ENCODE results near the gene TRNT1. TPM values are rescaled to one million over a fixed set of nuclear protein-coding genes. Genes with fewer than 3 reads are reported as not detected.

The TRNT1 gene
- total RNA-seq, 2 experiments from 2014 or later: 33.4 to 33.6 TPM

DNA sequence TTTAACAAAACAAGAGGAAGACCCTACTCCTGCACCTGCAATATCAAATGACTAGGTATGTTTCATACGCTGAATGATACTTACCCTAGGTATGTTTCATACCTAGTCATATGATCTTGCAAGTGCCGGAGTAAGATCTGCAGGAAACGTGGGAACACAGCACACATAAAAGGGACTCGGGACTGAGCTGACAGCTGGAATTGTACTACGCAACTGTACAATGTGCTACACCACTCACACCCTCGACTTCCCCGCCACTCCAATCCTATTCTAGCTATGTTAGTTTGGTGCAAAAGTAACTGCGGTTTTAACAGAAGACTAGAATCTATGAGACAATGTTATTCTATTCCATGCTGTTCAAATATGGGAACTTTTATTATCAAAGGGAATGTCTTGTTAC lies 30.7 kb downstream of the TRNT1 start:
- no peaks in the 10 kb centered on the region for H3K9me3 Mint-ChIP-seq (ENCODE audit: insufficient read depth)
- no peak overlapping the region for H3K4me3 Mint-ChIP-seq
- no peaks in the 10 kb centered on the region for H3K27me3 Mint-ChIP-seq (ENCODE audit: low read depth)
- ChIA-PET CTCF (interaction anchor here (2.9 kb wide), 1 partner anchor 14 kb away, joined by 12 read pairs; no protein-coding TSS in a partner anchor), POLR2A (interaction anchor here (1.0 kb wide), 1 partner anchor 15 kb away, joined by 3 read pairs; no protein-coding TSS in a partner anchor)
- H3K4me1 Mint-ChIP-seq (ENCODE audit: low read depth): peaks cover 4% of the 10 kb centered on the region
- ATAC-seq (no peak), DNase-seq (no peak)
- H3K27ac Mint-ChIP-seq: no peak overlapping the region
- H3K36me3 Mint-ChIP-seq (ENCODE audit: low read depth): peaks cover 68% of the 10 kb centered on the region

DNA sequence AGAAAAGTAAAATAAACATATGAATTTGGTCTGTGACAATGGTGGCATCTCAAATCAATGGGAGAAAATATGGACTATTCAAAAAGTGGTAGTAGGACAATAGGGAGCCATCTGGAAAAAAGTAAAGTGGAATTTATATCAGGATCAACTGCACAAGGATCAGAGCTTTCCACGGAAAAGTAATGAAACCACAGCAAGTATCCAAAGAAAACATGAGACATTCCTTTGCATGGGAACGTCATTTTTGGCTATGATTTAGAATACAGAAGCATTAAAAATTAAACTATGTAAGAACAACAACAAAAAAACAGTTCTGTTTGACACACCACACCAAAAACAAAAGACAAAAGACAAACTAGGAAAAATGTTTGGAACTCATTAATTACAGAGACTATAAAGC lies 34.1 kb downstream of the TRNT1 start:
- no peak overlapping the region for H3K4me3 Mint-ChIP-seq
- CTCF ChIA-PET: interaction anchor here (0.9 kb wide), 1 partner anchor 10 kb away, joined by 3 read pairs; no protein-coding TSS in a partner anchor
- H3K36me3 Mint-ChIP-seq (ENCODE audit: low read depth): peaks cover 71% of the 10 kb centered on the region
- POLR2A ChIA-PET: no interaction called here
- ATAC-seq (no peak), DNase-seq (no peak)
- no peaks in the 10 kb centered on the region for H3K27me3 Mint-ChIP-seq (ENCODE audit: low read depth)
- H3K27ac Mint-ChIP-seq: no peak overlapping the region
- H3K4me1 Mint-ChIP-seq (ENCODE audit: low read depth): no peaks in the 10 kb centered on the region
- H3K9me3 Mint-ChIP-seq (ENCODE audit: insufficient read depth): no peaks in the 10 kb centered on the region

GRCh38 chr3:3165241-3165640 lies 38.5 kb downstream of the TRNT1 start:
- peaks cover 62% of the 10 kb centered on the region for H3K36me3 Mint-ChIP-seq (ENCODE audit: low read depth)
- no peak for ATAC-seq
- H3K4me3 Mint-ChIP-seq: no peak overlapping the region
- H3K9me3 Mint-ChIP-seq (ENCODE audit: insufficient read depth): no peaks in the 10 kb centered on the region
- CTCF ChIA-PET: no interaction called here
- no peak overlapping the region for H3K27ac Mint-ChIP-seq
- DNase-seq: no peak
- no peaks in the 10 kb centered on the region for H3K27me3 Mint-ChIP-seq (ENCODE audit: low read depth)
- no peaks in the 10 kb centered on the region for H3K4me1 Mint-ChIP-seq (ENCODE audit: low read depth)
- POLR2A ChIA-PET: no interaction called here

GRCh38 chr3:3165650-3166049 lies 38.9 kb downstream of the TRNT1 start:
- H3K4me3 Mint-ChIP-seq: no peak overlapping the region
- ATAC-seq (no peak), DNase-seq (no peak)
- CTCF ChIA-PET: no interaction called here
- H3K9me3 Mint-ChIP-seq (ENCODE audit: insufficient read depth): no peaks in the 10 kb centered on the region
- peaks cover 64% of the 10 kb centered on the region for H3K36me3 Mint-ChIP-seq (ENCODE audit: low read depth)
- no peaks in the 10 kb centered on the region for H3K27me3 Mint-ChIP-seq (ENCODE audit: low read depth)
- POLR2A ChIA-PET: no interaction called here
- H3K4me1 Mint-ChIP-seq (ENCODE audit: low read depth): peaks cover 2% of the 10 kb centered on the region
- no peak overlapping the region for H3K27ac Mint-ChIP-seq

GRCh38 chr3:3170998-3171397 lies 44.3 kb downstream of the TRNT1 start:
- Mint-ChIP-seq H3K36me3 (ENCODE audit: low read depth) (peaks cover 68% of the 10 kb centered on the region), H3K27ac (no peak overlapping the region), H3K27me3 (ENCODE audit: low read depth) (no peaks in the 10 kb centered on the region), H3K9me3 (ENCODE audit: insufficient read depth) (no peaks in the 10 kb centered on the region), H3K4me1 (ENCODE audit: low read depth) (peaks cover 49% of the 10 kb centered on the region), H3K4me3 (no peak overlapping the region)
- DNase-seq (no peak), ATAC-seq (no peak)
- ChIA-PET CTCF (interaction anchor here (1.0 to 3.2 kb wide), 8 partner anchors 8 to 41 kb away, joined by 3 to 12 read pairs (median 4); partner anchors contain the start of gene CRBN), POLR2A (no interaction called here)

- no peak for DNase-seq
- Mint-ChIP-seq H3K36me3 (ENCODE audit: low read depth) (peaks cover 64% of the 10 kb centered on the region), H3K27me3 (ENCODE audit: low read depth) (no peaks in the 10 kb centered on the region), H3K27ac (peak overlapping the region; percentile 86), H3K4me1 (ENCODE audit: low read depth) (peaks cover 61% of the 10 kb centered on the region), H3K9me3 (ENCODE audit: insufficient read depth) (no peaks in the 10 kb centered on the region), H3K4me3 (peak overlapping the region; percentile 78)
- ATAC-seq: peak; percentile 71
- ChIA-PET POLR2A (interaction anchor here (0.7 kb wide), 2 partner anchors 15 to 1677 kb away, joined by 3 read pairs; no protein-coding TSS in a partner anchor), CTCF (interaction anchor here (0.8 to 3.2 kb wide), 11 partner anchors 9 to 826 kb away, joined by 3 to 12 read pairs (median 5); no protein-coding TSS in a partner anchor)
Measured at GRCh38 chr3:3172627-3173026, 45.9 kb downstream of the TRNT1 start.

- no peaks in the 10 kb centered on the region for H3K9me3 Mint-ChIP-seq (ENCODE audit: insufficient read depth)
- H3K4me1 Mint-ChIP-seq (ENCODE audit: low read depth): peaks cover 59% of the 10 kb centered on the region
- CTCF ChIA-PET: interaction anchor here (0.8 to 0.9 kb wide), 2 partner anchors 23 to 29 kb away, joined by 3 to 4 read pairs; no protein-coding TSS in a partner anchor
- POLR2A ChIA-PET: no interaction called here
- DNase-seq: no peak
- H3K27me3 Mint-ChIP-seq (ENCODE audit: low read depth): peaks cover 5% of the 10 kb centered on the region
- peaks cover 39% of the 10 kb centered on the region for H3K36me3 Mint-ChIP-seq (ENCODE audit: low read depth)
- ATAC-seq: no peak
- H3K4me3 Mint-ChIP-seq: peak overlapping the region; percentile 85
- peak overlapping the region; percentile 83 for H3K27ac Mint-ChIP-seq
Measured at GRCh38 chr3:3177861-3178497, 51.2 kb downstream of the TRNT1 start.

DNA sequence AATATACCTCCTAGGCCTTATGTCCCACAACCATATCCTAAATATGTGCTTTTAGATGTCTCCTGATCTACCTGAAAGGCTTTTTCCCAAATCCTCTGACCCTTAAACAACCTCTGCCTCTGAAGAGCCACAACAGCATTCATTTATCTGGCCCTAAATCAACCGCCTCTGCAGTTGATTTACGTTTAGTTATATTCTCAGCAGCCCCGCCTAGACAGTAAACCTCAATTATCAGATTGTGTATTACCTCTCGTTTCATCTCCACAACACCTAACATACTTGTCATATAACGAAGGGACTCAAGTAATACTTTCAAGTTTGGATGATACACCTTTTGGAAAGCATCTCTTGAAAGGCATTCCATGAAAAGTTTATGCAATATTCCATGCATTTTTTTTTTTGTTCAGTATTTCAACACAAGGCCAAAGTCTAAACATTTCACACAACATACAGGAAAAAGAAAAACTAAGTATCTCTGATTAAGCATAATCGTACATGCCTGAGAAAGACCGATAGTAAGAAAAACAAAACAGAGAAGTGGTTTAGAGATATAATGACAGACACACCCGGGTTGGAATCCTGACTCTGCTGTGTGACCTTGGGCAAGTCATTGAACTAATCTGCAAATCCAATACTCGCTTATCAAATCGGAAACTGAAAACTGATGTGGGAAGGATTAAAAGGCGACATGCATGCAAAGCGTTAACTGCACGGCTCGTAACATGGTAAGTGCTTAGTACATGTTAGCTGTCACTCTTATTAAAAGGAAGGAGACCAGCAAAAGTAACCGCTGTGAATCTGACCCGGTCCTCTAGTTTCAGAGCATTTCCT lies 52.0 kb downstream of the TRNT1 start:
- H3K9me3 Mint-ChIP-seq (ENCODE audit: insufficient read depth): no peaks in the 10 kb centered on the region
- CTCF ChIA-PET: interaction anchor here (0.7 to 1.7 kb wide), 6 partner anchors 8 to 1104 kb away, joined by 3 to 6 read pairs (median 4); no protein-coding TSS in a partner anchor
- H3K27ac Mint-ChIP-seq: peak overlapping the region; percentile 83
- POLR2A ChIA-PET: interaction anchor here (0.6 kb wide), 2 partner anchors 14 to 19 kb away, joined by 3 to 5 read pairs; no protein-coding TSS in a partner anchor
- peaks cover 5% of the 10 kb centered on the region for H3K27me3 Mint-ChIP-seq (ENCODE audit: low read depth)
- H3K4me3 Mint-ChIP-seq: peak overlapping the region; percentile 85
- peaks cover 31% of the 10 kb centered on the region for H3K36me3 Mint-ChIP-seq (ENCODE audit: low read depth)
- DNase-seq: no peak
- H3K4me1 Mint-ChIP-seq (ENCODE audit: low read depth): peaks cover 52% of the 10 kb centered on the region
- peak; percentile 4 for ATAC-seq

DNA sequence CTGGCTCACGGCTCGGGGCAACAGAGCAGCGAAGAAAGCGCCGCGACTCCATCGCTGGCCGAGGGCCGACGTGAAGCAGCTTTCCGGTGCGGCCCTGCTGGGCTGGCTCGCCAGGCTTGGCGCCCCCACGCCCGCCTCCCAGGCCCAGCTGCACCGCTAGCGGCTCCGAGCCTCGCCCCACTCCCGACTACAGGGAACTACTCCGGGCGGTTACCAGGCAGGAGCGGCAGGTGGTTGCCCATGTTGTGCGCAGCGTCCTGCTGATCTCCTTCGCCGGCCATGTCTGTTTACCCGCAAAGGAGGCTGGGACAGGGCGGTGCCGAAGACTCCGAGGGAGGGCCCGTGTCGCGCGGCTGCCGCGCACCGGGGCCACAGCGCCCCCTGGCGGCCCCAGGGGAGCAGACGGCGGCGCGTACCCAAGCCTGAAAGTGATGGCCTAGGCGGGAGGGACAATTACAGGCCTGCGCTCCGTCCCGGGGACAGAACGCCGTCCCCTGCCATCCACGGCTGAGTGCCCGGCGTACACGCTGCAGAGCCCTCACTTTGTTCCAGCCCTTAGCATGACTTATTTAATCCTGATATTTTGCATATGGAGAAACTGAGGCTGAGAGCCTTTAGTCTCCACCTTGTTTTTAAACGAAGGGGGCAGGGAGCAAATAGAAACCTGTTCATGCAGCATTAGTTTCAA lies 52.8 kb downstream of the TRNT1 start, which contains the start of gene CRBN:
Gene CRBN, minus strand, starts transcription at position 285 of the 688 bp plus-strand sequence. Its CDS starts 4 bp downstream, at position 281.
- POLR2A ChIA-PET: interaction anchor here (0.6 kb wide), 2 partner anchors 13 to 20 kb away, joined by 3 to 5 read pairs; no protein-coding TSS in a partner anchor
- DNase-seq (peak; percentile 92), ATAC-seq (peak; percentile 97)
- peaks cover 5% of the 10 kb centered on the region for H3K27me3 Mint-ChIP-seq (ENCODE audit: low read depth)
- peaks cover 25% of the 10 kb centered on the region for H3K36me3 Mint-ChIP-seq (ENCODE audit: low read depth)
- CTCF ChIA-PET: interaction anchor here (0.7 to 1.7 kb wide), 7 partner anchors 9 to 1103 kb away, joined by 3 to 6 read pairs (median 4); no protein-coding TSS in a partner anchor
- peak within 1 kb of the TSS; percentile 85 for H3K4me3 Mint-ChIP-seq
- peaks cover 45% of the 10 kb centered on the region for H3K4me1 Mint-ChIP-seq (ENCODE audit: low read depth)
- peak within 1 kb of the TSS; percentile 83 for H3K27ac Mint-ChIP-seq
- no peaks in the 10 kb centered on the region for H3K9me3 Mint-ChIP-seq (ENCODE audit: insufficient read depth)

DNA sequence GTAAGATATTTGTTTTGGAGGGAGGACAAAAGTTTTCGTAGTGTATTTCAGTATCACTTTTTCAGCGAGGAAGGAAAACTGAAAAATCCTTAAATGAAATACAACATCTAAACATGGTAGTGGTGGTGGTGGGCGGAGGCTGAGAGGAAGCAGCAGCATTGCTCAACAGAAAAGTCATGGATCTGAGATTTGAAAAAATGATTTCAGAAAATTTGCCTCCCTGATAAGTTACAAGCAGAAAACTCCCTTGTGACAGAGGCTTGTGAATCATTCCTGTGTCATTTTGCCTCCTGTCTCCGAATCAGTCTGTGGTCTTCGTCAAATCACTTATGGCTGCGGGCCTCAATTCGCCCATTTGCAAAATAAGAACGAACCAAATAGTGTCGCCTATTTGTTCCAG lies 53.7 kb downstream of the TRNT1 start:
- Mint-ChIP-seq H3K9me3 (ENCODE audit: insufficient read depth) (no peaks in the 10 kb centered on the region), H3K27ac (no peak overlapping the region), H3K4me1 (ENCODE audit: low read depth) (peaks cover 38% of the 10 kb centered on the region), H3K27me3 (ENCODE audit: low read depth) (peaks cover 5% of the 10 kb centered on the region), H3K36me3 (ENCODE audit: low read depth) (peaks cover 18% of the 10 kb centered on the region), H3K4me3 (no peak overlapping the region)
- ChIA-PET POLR2A (no interaction called here), CTCF (interaction anchor here (0.8 to 1.7 kb wide), 4 partner anchors 9 to 20 kb away, joined by 3 to 6 read pairs (median 4); no protein-coding TSS in a partner anchor)
- DNase-seq (no peak), ATAC-seq (no peak)

DNA sequence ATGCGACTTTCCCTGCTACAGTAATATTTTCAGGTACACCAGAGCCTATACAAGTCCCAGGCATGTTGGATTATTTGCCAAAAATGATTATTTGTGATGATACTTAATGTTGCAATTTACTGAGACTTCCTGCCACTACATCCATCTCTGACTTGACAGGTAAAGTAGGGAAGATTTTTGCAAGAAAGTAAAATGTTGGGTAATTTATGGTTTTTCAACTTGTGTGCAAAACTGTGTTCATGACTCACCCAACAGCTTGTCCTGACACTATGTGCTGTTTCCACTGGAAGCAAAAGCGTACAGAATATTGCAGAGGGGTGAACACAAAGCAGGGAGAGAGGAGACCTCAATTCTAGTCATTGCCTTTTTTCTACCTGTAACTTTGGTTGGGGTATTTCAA lies 58.1 kb downstream of the TRNT1 start:
- POLR2A ChIA-PET: no interaction called here
- H3K9me3 Mint-ChIP-seq (ENCODE audit: insufficient read depth): no peaks in the 10 kb centered on the region
- H3K4me3 Mint-ChIP-seq: no peak overlapping the region
- no peak overlapping the region for H3K27ac Mint-ChIP-seq
- DNase-seq: no peak
- no peaks in the 10 kb centered on the region for H3K36me3 Mint-ChIP-seq (ENCODE audit: low read depth)
- peaks cover 6% of the 10 kb centered on the region for H3K4me1 Mint-ChIP-seq (ENCODE audit: low read depth)
- no peak for ATAC-seq
- CTCF ChIA-PET: interaction anchor here (1.3 kb wide), 1 partner anchor 16 kb away, joined by 4 read pairs; no protein-coding TSS in a partner anchor
- peaks cover 5% of the 10 kb centered on the region for H3K27me3 Mint-ChIP-seq (ENCODE audit: low read depth)
